ENCODE results near the gene AMH.
"Not testable (repeated sequence)": the region's sequence is repeated elsewhere in the genome, so short reads cannot be mapped to it uniquely, and the experiment has no call there.

Gene AMH

DNA sequence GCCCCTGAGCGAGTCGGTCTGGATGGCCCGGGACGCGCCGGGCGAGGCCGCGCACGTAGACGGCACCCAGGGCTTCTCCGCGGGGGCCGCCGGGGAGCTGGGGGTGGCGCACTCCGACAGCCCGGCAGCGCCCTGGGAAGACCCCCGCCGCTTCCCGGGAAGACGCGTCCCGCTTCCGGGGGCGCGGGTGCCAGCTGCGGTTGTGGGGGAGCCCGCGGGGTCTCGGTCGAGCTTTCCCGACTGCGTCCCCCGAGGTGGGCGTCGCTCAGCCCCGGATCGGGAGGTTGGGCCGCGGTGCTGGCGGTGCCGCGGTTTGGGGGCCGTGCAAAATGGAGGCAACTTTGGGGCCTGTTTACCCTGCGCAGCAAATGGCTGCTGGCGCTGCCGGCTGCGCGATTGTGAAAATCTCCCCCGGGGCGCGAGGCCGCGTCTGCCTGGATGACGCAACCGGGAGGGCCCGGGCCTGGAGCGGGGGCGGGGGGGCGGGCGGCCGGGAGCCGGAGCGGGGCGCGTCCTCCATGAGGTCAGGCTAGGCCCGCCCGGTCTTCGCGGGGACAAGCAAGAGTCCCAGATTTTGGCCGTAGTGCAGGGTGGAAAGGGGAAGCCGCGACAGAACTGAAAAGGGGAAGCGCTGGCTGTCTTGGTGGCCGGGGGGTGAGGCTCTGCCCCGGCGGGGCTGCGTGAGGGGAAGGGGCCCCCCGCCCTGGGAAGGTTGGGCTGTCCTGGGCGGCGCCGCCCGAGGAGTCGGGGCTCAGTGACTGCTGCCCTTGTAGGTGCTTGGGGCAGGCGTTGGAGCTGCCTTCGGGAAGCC is 21.5 kb downstream of the AMH start:
- DNase-seq (ENCODE audit: low read depth): peak; percentile 76

DNA sequence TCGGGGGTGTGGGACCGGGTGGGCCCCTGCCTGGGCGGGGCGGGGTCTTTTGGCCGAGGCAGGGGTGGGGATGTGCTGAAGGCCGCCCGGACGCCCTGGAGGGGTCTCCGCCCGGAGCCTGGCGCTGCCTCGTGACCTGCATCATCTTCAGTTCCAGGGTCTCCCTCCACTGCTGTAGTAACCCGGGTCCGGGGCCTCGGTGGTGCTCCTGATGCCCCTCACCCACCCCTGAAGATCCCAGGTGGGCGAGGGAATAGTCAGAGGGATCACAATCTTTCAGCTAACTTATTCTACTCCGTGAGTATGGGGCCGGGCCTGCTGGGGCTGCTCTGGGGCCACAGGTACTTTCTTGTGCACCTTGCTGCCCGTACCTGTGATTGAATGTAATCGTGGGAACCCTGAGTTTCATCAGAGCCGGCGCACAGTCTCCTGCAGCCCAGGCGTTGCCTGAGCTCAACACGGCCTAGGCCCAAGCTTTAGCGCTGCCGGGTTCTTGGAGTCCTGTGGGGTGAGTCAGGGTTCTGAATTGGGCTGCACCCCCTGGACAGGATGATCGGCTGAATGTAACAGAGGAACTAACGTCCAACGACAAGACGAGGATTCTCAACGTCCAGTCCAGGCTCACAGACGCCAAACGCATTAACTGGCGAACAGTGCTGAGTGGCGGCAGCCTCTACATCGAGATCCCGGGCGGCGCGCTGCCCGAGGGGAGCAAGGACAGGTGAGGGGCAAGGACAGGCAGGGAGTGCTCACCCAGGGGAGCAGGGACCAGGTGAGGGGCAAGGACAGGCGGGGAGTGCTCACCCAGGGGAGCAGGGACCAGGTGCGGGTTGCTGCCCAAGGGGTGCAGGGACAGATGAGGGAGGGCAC is 22.3 kb downstream of the AMH start:
- no peak for DNase-seq (ENCODE audit: low read depth)

DNA sequence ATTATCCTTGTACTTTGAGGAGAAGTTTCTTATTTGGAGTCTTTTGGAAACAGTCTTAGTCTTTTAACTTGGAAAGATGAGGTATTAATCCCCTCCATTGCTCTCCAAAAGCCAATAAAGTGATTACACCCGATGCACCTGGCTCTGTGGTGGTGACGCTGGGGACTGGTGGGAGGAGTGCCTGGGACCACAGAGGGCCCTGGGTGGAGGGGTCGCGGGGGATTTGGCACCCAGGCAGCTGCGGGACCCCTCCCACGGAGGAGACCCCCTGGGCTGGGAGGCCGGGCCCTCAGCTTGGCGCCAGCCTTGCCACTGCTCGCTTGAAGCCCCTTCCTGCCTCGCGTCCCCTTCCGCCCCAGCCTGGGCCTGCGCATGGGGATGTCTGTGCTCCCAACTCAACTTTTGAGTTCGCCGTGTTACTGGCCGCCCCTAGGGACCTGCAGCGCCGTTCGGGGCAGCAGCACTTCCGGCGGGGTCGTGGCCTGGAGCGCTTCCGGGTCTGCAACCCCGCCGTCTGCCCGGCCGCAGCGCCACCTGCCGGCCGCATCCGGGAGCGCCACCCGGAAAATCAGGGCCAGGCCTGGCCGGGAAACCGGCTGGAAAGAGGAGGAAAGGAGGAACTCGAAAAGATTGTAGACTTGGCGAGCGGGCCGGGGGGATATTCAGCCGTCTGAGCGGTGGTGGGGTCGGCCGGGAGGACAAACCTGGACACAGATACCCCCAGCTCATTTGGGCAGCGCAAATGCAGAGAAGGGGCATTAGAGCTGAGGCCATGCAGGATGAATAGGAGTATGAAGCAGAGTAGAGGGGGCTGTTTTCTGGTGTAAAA is 24.4 kb downstream of the AMH start:
- DNase-seq (ENCODE audit: low read depth): peak; percentile 79

DNA sequence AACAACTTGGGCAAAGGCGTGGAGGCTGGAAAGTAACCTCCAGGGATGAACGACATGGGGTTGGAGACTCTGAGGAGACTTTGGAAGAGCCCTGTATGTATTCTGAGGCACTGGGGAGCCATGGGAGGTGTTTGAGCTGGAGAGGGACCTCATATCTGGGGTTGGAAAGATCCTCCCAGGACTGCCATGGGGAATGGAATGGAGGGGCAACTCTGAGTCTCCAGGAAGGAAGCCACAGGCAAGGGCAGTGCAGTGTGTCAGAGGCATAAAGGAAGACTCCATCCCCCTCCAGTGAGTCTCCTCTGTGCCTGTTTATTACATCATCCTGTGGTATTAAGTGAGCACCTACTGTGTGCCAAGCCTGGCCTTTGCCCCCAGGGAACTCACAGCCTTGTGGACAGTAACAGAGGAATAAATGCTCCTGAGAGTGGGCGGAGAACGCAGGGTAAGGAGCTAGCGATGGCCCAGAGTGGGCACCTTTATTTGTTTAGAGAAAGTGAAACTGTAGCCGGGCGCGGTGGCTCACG is 25.1 kb downstream of the AMH start:
- no peak for DNase-seq (ENCODE audit: low read depth)

DNA sequence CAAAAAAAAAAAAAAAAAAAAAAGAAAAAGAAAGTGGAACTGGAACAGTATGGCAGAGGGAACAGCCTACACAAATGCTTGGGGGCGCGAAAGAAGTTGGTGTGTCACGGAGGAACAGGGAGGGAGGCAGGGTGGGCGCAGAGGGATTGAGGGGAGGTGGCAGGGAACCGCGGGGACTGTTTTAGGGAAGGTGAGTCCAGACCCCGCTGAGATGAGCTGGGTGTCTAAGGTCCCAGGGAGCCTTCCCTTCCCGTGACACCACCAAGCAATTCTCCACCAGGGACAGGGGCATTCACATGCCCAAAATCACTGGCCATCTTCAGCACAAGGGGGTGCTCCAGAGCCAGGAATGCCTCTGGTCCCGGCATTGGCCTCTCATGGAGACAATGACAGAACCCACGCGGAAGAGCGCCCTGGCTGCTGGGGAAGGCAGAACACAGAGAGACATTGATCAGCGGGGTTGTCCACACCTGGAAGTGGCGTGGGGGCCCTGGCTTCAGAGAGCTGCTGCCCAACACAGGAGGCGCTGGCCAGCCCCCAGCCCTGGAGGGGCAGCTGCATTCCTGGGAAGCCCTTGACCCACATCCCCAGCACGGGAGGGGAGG is 25.9 kb downstream of the AMH start:
- no peak for DNase-seq (ENCODE audit: low read depth)

DNA sequence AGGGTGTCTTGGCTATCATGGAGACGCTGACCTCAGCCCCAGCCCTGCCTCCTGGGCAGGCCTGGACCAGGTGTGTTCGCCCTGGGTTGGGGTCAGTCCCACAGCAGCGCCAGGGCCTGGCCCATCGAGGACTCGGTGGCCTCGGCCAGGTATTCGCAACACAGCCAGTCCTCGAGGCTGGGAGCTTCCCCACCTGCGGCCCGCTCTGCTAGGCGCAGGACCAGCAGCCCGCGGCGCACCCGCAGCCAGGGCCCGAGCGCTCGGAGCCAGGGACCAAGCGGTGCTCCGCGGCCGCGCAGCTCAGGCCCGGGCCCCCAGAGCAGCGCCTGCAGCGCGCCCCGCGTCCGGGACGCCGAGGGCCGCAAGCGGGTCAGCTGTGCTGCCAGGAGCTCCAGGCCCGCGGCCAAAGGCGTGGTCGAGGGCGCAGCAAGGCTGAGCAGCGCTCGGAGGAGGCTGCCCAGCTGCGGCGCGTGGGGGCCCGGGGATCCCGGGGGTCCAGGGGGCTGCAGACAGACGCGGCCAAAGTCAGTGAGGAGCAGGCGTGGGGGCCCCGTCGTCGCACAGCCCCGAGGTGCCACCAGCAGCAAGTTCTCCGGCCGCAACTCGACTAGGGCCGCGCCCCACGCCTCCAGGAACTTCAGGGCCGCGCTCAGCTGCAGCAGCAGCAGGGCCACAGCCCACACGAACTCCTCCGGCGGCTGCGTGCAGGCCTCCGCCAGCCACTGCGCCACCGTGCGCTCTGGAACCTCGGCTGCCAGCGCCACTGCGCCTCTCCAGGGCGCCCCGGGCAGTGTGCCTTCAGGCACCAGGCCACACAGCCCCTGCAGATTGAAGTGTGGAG is 26.7 kb downstream of the AMH start:
- no peak for DNase-seq (ENCODE audit: low read depth)

DNA sequence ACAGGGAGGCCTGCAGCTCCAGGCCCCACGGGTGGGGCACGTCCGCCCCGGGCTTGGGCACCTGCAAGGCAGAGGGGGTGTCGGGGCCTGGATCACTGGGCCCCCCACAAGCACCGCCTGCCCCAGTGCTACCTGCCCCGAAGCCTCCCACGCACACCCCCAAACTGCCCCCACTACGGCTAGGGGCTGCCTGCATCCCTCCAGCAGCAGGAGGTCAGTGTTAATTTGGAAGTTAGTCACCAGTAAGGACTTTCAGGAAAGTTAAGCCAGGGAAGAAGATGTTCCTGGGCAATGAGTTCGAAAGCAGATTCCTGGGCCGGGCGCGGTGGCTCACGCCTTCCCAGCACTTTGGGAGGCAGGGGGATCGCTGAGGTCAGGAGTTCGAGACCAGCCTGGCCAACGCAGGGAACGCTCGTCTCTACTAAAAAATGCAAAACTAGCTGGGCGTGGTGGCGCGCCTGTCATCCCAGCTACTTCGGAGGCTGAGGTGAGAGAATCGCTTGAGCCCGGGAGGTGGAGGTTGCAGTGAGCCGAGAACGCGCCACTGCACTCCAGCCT is 27.4 kb downstream of the AMH start:
- DNase-seq (ENCODE audit: low read depth): no peak

DNA sequence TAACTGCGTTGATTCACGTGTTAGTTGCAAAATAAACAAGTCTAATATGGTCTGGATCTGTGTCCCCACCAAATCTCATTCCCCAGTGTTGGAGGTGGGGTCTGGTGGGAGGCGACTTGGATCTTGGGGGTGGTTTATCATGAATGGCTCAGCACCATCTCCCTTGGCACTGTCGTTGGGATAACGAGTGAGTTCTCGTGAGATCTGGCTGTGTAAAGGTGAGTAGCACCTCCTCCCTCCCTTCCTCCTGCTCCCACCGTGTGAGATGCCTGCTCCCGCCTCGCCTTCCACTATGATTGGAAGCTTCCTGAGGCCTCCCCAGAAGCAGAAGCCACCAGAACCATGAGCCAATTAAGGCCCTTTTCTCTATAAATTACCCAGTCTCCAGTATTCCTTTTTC is 28.0 kb downstream of the AMH start:
- no peak for DNase-seq (ENCODE audit: low read depth)

DNA sequence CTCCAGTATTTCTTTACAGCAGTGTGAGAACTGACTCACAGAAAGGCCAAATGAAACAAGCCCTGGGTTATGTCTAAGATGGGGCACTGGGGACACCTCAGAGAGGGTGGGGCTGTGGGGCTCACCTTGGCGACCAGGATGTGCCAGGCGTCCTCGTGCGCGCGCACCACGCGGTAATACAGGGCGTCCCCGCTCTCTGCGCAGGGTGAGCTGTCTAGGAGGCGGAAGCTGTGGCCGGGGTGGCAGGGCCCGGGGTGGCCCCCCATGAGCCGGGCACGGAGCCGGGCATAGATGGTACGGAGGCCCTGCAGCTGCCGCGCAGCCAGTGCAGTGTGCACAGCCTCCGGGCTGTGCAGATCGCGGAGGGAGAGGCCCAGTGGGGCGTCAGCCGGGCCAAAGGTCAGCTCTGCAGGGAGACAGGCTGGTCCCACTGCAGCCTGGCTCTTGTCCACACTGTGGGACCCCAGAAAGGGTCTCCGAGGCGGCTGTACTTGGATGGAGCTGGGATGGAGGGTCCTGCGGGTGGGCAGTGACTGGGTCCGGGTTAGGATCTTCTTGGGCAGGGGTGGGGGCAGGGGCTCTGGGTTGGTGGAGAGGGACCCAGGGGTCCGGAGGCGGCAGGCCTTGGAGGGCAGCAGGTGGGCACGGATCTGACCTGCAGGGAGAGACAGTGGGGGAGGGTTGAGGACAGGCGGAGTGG is 29.5 kb downstream of the AMH start:
- DNase-seq (ENCODE audit: low read depth): no peak

DNA sequence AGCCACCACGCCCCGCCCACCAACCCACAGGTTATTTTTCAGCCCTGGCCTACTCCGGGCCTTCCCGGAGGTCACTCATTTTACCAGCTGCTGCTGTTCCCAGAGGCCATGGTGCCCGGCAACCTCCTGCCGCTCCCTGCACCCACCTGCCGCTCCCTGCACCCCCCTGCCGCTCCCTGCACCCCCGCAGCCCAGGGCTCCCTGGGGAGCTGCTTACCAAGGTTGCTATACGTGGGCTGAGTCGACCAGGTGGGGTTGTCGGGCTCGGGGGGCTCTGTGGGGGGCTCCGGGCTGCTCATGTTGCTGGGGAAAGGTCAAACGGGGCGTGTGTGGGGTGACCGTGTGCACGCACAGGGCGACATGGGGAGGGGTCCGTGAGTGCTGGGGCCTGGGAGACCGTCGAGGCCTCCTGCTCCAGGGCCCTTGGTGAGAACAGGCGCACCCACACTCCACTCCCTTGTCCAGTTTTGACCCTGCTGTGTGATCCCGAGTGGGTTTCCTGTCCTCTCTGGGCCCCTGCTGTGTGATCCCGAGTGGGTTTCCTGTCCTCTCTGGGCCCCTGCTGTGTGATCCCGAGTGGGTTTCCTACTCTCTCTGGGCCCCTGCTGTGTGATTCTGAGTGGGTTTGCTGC is 31.6 kb downstream of the AMH start:
- no peak for DNase-seq (ENCODE audit: low read depth)

DNA sequence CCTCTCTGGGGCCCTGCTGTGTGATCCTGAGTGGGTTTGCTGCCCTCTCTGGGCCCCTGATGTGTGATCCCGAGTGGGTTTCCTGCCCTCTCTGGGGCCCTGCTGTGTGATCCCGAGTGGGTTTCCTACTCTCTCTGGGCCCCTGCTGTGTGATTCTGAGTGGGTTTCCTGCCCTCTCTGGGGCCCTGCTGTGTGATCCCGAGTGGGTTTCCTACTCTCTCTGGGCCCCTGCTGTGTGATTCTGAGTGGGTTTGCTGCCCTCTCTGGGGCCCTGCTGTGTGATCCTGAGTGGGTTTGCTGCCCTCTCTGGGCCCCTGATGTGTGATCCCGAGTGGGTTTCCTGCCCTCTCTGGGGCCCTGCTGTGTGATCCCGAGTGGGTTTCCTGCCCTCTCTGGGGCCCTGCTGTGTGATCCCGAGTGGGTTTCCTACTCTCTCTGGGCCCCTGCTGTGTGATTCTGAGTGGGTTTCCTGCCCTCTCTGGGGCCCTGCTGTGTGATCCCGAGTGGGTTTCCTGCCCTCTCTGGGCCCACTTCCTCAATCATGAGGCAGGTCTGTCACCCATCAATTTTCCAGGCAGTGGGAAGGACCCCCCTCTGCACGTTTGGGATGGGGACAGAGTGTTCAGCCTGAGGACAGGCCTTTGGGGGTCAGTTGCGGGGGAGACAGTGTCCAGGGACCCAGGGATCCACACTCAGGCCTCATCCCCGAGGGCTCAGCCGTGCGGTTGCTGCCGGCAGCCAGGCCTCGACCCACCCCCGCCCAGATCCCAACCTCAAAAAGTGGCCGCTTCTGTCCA is 32.3 kb downstream of the AMH start:
- not testable (repeated sequence) for DNase-seq (ENCODE audit: low read depth)

DNA sequence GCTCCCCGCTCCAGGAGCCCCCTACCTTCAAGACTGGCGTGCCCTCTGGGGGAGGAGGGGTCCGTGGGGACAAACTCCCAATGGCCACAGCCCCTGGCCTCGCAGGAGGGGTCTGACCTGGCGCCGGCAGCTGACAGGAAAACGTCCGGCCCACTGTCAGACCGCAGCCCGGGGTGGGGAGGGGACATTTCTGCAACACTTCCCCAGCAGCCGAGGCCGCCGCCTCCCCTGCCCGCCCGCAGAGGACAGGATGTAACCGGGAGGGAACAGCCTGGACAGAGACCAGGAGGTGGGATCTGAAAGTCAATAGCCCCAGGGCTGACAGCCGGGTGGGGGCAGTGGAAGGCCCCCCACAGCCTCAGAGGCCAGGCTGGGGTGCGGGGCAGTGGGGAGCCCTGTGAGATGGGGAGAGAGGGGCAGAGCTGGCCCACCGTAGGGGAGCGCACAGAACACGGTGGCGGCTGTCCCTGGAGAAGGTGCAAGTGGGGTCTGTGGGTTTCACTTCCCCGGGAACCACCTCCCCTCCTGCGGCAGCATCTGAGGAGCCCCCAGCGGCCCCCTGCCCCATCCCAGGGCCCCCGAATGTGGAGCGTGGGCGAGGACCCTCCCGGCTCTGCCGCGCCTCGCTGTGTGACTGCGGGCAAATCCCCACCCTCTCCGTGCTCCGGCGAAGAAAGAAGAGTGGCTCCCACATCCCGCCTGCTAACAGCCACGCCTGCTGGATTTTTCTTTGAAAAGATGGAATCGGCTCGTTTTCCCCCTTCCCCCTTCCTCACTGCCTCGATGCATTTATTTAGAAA is 33.1 kb downstream of the AMH start, which contains the start of gene PEAK3:
Gene PEAK3, minus strand, starts transcription at position 114 of the 800 bp plus-strand sequence. CDS start 1,244 bp downstream, outside the sequence.
- no peak for DNase-seq (ENCODE audit: low read depth)

DNA sequence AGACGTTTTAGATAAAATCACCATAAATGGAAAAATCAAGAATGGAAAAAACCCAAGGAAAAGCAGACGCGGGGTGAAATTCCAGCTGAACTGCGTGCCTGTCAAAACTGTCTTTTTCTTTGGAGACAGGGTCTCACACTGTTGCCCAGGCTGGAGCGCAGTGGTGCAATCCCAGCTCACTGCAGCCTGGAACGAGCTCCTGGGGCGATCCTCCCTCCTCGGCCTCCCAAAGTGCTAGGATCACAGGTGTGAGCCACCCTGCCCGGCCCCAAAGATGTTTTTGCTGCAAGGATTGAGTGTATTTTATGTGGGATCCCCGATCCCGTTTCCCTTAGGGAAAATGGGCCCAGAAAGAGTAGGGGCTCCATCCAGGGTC is 33.7 kb downstream of the AMH start:
- no peak for DNase-seq (ENCODE audit: low read depth)

DNA sequence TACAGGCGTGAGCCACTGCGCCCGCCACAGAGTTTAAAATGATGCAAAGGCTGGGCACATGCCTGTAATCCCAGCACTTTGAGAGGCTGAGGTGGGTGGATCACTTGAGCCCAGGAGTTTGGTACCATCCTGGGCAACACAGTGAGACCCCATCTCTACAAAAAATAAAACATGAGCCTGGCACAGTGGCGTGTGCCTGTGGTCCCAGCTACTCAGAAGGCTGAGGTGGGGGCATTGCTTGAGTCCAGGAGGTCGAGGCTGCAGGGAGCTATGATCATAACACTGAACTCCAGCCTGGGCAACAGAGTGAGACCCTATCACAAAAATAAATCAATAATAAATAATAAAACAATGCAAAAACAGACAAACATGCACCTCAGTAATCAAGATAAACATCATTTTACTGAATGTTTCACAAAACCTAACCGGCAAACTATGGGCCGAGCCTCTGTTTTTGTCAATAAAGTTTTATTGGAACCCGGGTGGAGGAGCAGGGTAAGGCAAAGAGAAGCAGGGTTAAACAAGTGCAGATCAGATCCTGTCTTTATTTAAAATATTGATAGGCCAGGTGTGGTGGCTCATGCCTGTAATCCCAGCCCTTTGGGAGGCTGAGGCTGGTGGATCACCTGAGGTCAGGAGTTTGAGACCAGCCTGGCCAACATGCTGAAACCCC is 34.8 kb downstream of the AMH start:
- DNase-seq (ENCODE audit: low read depth): no peak

DNA sequence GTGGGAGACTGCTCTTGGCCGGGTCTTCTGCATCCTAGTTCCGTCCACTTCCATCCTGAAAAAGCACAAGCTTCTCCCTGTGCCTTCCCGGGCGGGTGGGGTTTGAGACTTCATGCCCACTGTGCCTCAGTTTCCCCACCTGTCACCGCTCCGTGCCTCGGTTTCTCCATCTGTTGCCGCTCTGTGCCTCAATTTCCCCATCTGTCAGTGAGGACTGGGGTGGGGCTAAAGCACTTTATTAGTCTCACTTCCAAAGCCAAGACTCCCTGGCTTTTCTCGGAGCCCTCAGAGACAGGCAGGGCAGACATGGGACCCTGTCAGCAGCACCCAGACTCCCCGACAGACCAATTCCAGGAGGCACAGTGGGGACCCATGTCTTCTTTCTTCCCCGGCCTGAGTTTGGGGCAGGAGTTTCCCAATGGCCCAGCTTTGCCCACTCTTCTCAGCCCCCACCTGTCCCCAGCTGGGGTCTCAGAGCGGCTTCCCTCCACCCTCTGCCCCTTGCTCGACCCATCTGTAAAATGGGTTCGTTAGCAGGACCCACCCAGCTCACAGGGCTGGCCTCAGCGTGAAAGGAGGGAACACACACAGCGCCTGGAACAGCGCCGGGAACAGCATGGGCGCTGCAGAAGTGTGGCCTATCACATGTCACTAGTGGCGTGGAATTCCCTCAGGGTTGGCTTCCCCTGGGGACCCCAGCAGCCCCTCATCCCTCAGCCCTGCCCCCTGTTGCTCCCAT is 37.4 kb downstream of the AMH start:
- no peak for DNase-seq (ENCODE audit: low read depth)
